ENCODE data around the gene CKAP4.

DNA sequence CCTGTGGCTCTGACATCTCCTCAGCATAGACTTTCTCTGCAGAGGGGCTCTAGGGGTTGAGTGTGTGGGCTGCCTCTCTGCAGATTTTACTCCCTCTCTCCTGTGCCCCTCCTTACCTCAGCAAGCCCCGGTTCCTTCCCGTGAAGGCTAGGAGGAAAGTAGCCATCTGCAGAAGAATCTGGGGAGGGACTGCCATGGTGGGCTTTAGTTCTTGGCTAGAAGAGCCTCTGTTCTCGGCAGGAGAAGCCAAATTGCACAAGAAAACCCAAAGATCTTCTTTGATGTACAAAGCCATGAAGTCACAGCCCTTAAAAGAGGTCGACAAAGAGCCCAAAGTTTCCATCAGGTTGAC is 23.5 kb downstream of the CKAP4 start:
- TF ChIP-seq, protein P1, sequence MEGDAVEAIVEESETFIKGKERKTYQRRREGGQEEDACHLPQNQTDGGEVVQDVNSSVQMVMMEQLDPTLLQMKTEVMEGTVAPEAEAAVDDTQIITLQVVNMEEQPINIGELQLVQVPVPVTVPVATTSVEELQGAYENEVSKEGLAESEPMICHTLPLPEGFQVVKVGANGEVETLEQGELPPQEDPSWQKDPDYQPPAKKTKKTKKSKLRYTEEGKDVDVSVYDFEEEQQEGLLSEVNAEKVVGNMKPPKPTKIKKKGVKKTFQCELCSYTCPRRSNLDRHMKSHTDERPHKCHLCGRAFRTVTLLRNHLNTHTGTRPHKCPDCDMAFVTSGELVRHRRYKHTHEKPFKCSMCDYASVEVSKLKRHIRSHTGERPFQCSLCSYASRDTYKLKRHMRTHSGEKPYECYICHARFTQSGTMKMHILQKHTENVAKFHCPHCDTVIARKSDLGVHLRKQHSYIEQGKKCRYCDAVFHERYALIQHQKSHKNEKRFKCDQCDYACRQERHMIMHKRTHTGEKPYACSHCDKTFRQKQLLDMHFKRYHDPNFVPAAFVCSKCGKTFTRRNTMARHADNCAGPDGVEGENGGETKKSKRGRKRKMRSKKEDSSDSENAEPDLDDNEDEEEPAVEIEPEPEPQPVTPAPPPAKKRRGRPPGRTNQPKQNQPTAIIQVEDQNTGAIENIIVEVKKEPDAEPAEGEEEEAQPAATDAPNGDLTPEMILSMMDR (IDR thresholded peaks at IDR 0.05; ENCODE audit: poor library complexity), result no peak
- no peak for TF ChIP-seq EZH2 (IDR thresholded peaks at IDR 0.05; ENCODE audit: borderline replicate concordance)

Measured in hepatocyte (in vitro differentiated cells).